HUES64 (cell line): ENCODE measurements around the gene KHDRBS2.

ENCODE experiments used
- H3K27ac ChIP-seq: 2 replicates; pipeline ENCODE4 v1.7.0; 2013; ENCODE audit warnings: low read depth, low read length, inconsistent platforms
- H3K27me3 ChIP-seq: 2 replicates; pipeline ENCODE4 v1.6.1; 2013; ENCODE audit warnings: mild to moderate bottlenecking, low read length; ENCODE audit not compliant: insufficient read depth
- H3K36me3 ChIP-seq: 2 replicates; pipeline ENCODE4 v1.6.1; 2013; ENCODE audit warnings: mild to moderate bottlenecking, low read length; ENCODE audit not compliant: insufficient read depth
- H3K4me1 ChIP-seq: 2 replicates; pipeline ENCODE4 v1.6.1; 2013; ENCODE audit warnings: mild to moderate bottlenecking, low read length, moderate library complexity; ENCODE audit not compliant: insufficient read depth
- H3K4me3 ChIP-seq: 2 replicates; pipeline ENCODE4 v1.5.1; 2013; ENCODE audit warnings: mild to moderate bottlenecking, low read length, moderate library complexity
- H3K9ac ChIP-seq: 2 replicates; pipeline ENCODE4 v1.6.1; 2013; ENCODE audit warnings: mild to moderate bottlenecking, low read depth, low read length
- H3K9me3 ChIP-seq: 2 replicates; pipeline ENCODE4 v1.6.1; 2013; ENCODE audit warnings: low read depth, low read length; ENCODE audit not compliant: insufficient read depth
- WGBS: fragments of 150-250, 120-280 bp; methylation state at CpG from one replicate; pipeline ENCODE4 v1.1.7; 2013; ENCODE audit warnings: missing lambda C conversion rate; 5-methylcytosine and 5-hydroxymethylcytosine counted together

KHDRBS2 gene

DNA sequence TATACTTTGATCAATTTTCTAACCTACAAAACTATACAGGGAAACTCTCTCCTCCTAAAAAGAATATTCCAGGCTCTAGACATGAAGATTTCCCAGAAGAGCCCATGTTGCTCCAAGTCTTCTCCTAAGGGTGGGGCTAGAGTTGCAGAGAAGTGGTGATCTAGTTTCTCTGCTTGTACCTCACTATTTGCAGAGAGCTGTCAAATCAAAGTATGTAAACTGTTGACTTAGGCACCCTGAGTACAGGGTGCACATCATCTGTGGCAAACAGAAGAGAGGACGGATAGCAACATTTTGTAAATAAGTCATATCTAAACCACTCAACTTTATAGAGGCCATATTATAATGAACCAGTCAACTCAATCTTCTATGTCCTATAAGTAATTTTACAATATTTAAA, 250.1 kb downstream of the KHDRBS2 start:
- Histone ChIP-seq H3K27ac (no peak overlapping the region), H3K4me3 (no peak overlapping the region), H3K27me3 (no peaks in the 10 kb centered on the region), H3K9me3 (peaks cover 6% of the 10 kb centered on the region; the same call in 1 of the 2 replicates), H3K9ac (no peak overlapping the region), H3K36me3 (no peaks in the 10 kb centered on the region), H3K4me1 (peaks cover 37% of the 10 kb centered on the region)
- 100% methylated on average over 1 of the region's 1 CpG for WGBS

DNA sequence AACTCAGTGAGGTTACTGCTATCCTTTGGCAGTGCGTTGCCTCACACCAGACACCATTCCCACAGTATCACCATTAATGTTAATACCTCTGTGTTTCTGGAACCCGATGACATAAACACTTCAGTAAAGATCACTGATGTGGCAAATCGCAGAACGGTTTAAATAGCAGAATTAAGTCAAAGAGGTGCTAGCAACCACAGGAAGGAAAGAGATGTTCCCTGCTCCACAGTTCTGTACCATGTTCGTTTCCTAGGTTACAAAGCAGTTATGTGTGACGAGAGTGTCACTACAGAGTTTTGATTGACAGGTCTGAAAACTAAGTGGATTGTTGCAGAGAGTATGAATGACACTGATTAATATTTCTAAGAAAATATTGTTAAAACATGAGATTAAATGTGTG, 272.3 kb downstream of the KHDRBS2 start:
- WGBS = 89% methylated on average over 6 of the region's 6 CpGs
- no peaks in the 10 kb centered on the region for H3K9me3 ChIP-seq

DNA sequence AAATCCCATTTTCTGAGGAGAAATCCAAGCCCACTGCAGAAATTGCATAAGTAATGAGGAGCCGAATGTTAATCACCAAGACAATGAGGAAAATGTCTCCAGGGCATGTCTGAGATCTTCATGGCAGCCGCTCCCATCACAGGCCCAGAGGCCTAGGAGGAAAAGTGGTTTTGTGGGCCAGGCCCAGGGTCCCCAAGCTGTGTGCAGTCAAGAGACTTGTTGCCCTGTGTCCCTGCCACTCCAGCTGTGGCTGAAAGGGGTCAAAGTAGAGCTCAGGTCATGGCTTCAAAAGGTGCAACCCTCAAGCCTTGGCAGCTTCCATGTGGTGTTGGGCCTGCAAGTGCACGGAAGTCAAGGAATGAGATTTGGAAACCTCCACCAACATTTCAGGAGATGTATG, 276.6 kb downstream of the KHDRBS2 start:
- Histone ChIP-seq H3K27me3 (no peaks in the 10 kb centered on the region), H3K4me1 (no peaks in the 10 kb centered on the region), H3K9me3 (no peaks in the 10 kb centered on the region), H3K4me3 (no peak overlapping the region), H3K36me3 (no peaks in the 10 kb centered on the region), H3K9ac (no peak overlapping the region), H3K27ac (no peak overlapping the region)
- 94% methylated on average over 3 of the region's 3 CpGs for WGBS

More for the DNA sequence above, 272.3 kb downstream of the KHDRBS2 start:
- Histone ChIP-seq H3K36me3 (no peaks in the 10 kb centered on the region), H3K27me3 (no peaks in the 10 kb centered on the region), H3K9ac (no peak overlapping the region), H3K27ac (no peak overlapping the region), H3K4me3 (no peak overlapping the region), H3K4me1 (no peaks in the 10 kb centered on the region)

DNA sequence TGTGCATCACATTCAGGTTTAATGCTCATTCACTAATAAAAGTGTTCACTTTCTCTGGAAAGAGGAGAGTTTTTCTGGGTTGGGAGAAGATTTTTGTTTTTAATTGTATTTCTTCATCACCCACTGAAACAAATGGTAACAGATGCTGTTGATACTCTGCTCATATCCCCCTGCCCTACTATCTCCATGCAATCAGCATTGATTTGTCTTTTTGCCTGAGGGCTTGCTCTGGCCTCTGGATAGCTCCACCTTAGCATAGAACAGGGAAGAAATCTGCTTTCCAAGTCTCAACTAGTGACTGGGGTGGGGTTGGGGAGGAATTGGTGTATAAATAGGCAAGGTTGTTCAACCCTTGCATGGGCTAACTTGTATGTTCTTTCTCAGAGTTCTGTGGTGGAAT, 296.4 kb downstream of the KHDRBS2 start:
- no peaks in the 10 kb centered on the region for H3K9me3 ChIP-seq
- no peaks in the 10 kb centered on the region for H3K27me3 ChIP-seq
- no peaks in the 10 kb centered on the region for H3K4me1 ChIP-seq
- H3K27ac ChIP-seq = no peak overlapping the region
- no peak overlapping the region for H3K4me3 ChIP-seq
- H3K36me3 ChIP-seq = no peaks in the 10 kb centered on the region
- H3K9ac ChIP-seq = no peak overlapping the region

- no peaks in the 10 kb centered on the region for H3K36me3 ChIP-seq
- no peak overlapping the region for H3K4me3 ChIP-seq
- WGBS = 100% methylated on average over 1 of the region's 1 CpG
- H3K9me3 ChIP-seq = no peaks in the 10 kb centered on the region
- H3K9ac ChIP-seq = no peak overlapping the region
- H3K4me1 ChIP-seq = peaks cover 16% of the 10 kb centered on the region
- H3K27me3 ChIP-seq = no peaks in the 10 kb centered on the region
- no peak overlapping the region for H3K27ac ChIP-seq
Measured at GRCh38 chr6:61980622-61981021, 305.4 kb downstream of the KHDRBS2 start.

GRCh38 chr6:61977947-61978346, 308.1 kb downstream of the KHDRBS2 start:
- H3K9ac ChIP-seq = no peak overlapping the region
- peaks cover 16% of the 10 kb centered on the region for H3K4me1 ChIP-seq
- 91% methylated on average over 1 of the region's 1 CpG for WGBS
- H3K36me3 ChIP-seq = no peaks in the 10 kb centered on the region
- no peak overlapping the region for H3K27ac ChIP-seq
- H3K4me3 ChIP-seq = no peak overlapping the region
- H3K27me3 ChIP-seq = no peaks in the 10 kb centered on the region
- H3K9me3 ChIP-seq = no peaks in the 10 kb centered on the region

- Histone ChIP-seq H3K27me3 (no peaks in the 10 kb centered on the region), H3K9ac (no peak overlapping the region), H3K27ac (no peak overlapping the region), H3K4me3 (no peak overlapping the region), H3K36me3 (no peaks in the 10 kb centered on the region), H3K4me1 (peaks cover 16% of the 10 kb centered on the region), H3K9me3 (no peaks in the 10 kb centered on the region)
- 97% methylated on average over 1 of the region's 1 CpG for WGBS
Measured at GRCh38 chr6:61977099-61977498, 308.9 kb downstream of the KHDRBS2 start.

- Histone ChIP-seq H3K27ac (no peak overlapping the region), H3K36me3 (no peaks in the 10 kb centered on the region), H3K4me1 (no peaks in the 10 kb centered on the region), H3K4me3 (no peak overlapping the region), H3K9ac (no peak overlapping the region), H3K9me3 (peaks cover 15% of the 10 kb centered on the region), H3K27me3 (no peaks in the 10 kb centered on the region)
- WGBS = 100% methylated on average over 2 of the region's 2 CpGs
Measured at GRCh38 chr6:61959196-61959595, 326.8 kb downstream of the KHDRBS2 start.

- Histone ChIP-seq H3K36me3 (no peaks in the 10 kb centered on the region), H3K4me3 (no peak overlapping the region), H3K9ac (no peak overlapping the region), H3K27ac (no peak overlapping the region), H3K9me3 (peaks cover 15% of the 10 kb centered on the region), H3K27me3 (no peaks in the 10 kb centered on the region), H3K4me1 (no peaks in the 10 kb centered on the region)
Measured at GRCh38 chr6:61953851-61954250, 332.2 kb downstream of the KHDRBS2 start.

- no peak overlapping the region for H3K27ac ChIP-seq
- H3K4me1 ChIP-seq = no peaks in the 10 kb centered on the region
- no peak overlapping the region for H3K9ac ChIP-seq
- H3K9me3 ChIP-seq = peaks cover 8% of the 10 kb centered on the region
- H3K4me3 ChIP-seq = no peak overlapping the region
- no peaks in the 10 kb centered on the region for H3K27me3 ChIP-seq
- no peaks in the 10 kb centered on the region for H3K36me3 ChIP-seq
- WGBS = 94% methylated on average over 1 of the region's 1 CpG
Measured at GRCh38 chr6:61951586-61951985, 334.4 kb downstream of the KHDRBS2 start.

DNA sequence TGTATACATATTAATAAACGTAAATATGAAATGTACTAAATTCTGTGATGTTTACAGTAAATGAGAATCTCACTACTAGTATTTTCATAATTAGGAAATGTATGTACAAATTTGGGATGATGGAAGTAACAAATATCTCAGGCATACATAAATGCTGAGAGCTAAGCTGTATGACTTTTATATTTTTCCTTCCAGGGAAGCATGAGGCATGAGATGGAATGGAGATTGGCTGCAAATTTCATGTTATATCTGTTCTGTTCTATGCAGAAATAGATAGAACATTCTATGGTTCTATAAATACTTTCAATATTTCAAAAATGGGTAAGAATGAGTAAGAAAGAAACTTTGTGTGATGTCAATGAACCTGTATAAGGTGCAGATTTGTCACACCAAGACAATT, 335.2 kb downstream of the KHDRBS2 start:
- Histone ChIP-seq H3K4me1 (no peaks in the 10 kb centered on the region), H3K27me3 (no peaks in the 10 kb centered on the region), H3K27ac (no peak overlapping the region), H3K36me3 (no peaks in the 10 kb centered on the region), H3K9ac (no peak overlapping the region), H3K4me3 (no peak overlapping the region), H3K9me3 (peaks cover 8% of the 10 kb centered on the region)
- WGBS = no CpG with 5 or more reads among the region's 1 CpG

DNA sequence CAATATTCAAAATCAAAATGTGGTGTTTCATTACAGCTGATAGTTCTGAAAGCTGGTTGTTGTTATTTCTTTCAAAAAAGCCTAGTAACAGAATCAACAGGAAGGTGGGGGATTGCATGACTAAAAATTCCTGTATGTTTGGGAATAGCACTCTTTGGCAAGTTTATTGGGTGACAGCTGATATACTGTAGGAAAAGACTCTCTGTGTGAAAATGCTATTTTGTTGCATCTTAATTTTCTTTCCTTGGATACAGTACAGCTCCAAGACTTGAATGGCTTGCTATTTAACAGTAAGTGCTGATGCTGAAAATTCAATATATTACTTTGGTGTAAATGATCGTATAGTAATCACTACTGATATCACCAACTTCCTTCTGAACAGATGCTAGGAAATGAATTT, 336.1 kb downstream of the KHDRBS2 start:
- Histone ChIP-seq H3K4me3 (no peak overlapping the region), H3K27ac (no peak overlapping the region), H3K9me3 (peaks cover 2% of the 10 kb centered on the region), H3K4me1 (no peaks in the 10 kb centered on the region), H3K27me3 (no peaks in the 10 kb centered on the region), H3K9ac (no peak overlapping the region), H3K36me3 (no peaks in the 10 kb centered on the region)
- WGBS = no CpG with 5 or more reads among the region's 1 CpG
